Sigmoid colon (tissue), 7 donors: ENCODE measurements around the gene CLCN4. TPM values are rescaled to one million over a fixed set of nuclear protein-coding genes. Genes with fewer than 3 reads are reported as not detected.

Experiments
- DNase-seq: peaks from one replicate; pipeline ENCODE4 v3.0.0-alpha.2; 2019
- H3K27ac ChIP-seq, 4 donors: fragments of 200-600 bp; sonication (generic); one replicate each; pipeline ENCODE4 v1.5.1; 2016 to 2019; ENCODE audit warnings: mild to moderate bottlenecking in 1 of 4
- H3K27me3 ChIP-seq, 3 donors: fragments of 200-600 bp; sonication (generic); one replicate each; pipeline ENCODE4 v1.5.1; 2019; ENCODE audit warnings: mild to moderate bottlenecking in 1 of 3
- H3K36me3 ChIP-seq, 4 donors: fragments of 200-600 bp; sonication (generic); one replicate each; pipeline ENCODE4 v1.5.1; 2016 to 2019
- H3K4me1 ChIP-seq, 4 donors: fragments of 200-600 bp; sonication (generic); one replicate each; pipeline ENCODE4 v1.5.1; 2017 to 2019
- H3K4me3 ChIP-seq, 4 donors: fragments of 200-600 bp; sonication (generic); one replicate each; pipeline ENCODE4 v1.5.1; 2017 to 2019; ENCODE audit warnings: mild to moderate bottlenecking in 2 of 4, moderate library complexity in 1 of 4
- H3K9me3 ChIP-seq, 4 donors: fragments of 200-600 bp in 3 of 4; sonication (generic) in 3 of 4; one replicate each; pipeline versions ENCODE4 v1.5.1 to v1.6.1; 2013 to 2019
- EP300 ChIP-seq, 4 donors: sonication (generic); formaldehyde crosslinking; IDR thresholded peaks; one replicate each; pipeline ENCODE4 v1.6.1; 2017; ENCODE audit warnings: antibody characterized with exemption in 4 of 4
- POLR2A ChIP-seq, 2 donors: fragments of 450-650 bp; IDR thresholded peaks; one replicate each; pipeline ENCODE4 v1.6.1; 2016; ENCODE audit warnings: antibody characterized with exemption in 2 of 2, mild to moderate bottlenecking in 2 of 2, moderate library complexity in 2 of 2
- POLR2AphosphoS5 ChIP-seq, 4 donors: sonication (generic); formaldehyde crosslinking; IDR thresholded peaks; one replicate each; pipeline ENCODE4 v1.6.1; 2017; ENCODE audit warnings: antibody characterized with exemption in 4 of 4
- WGBS, 2 donors: extraction: QIAGEN DNeasy Blood & Tissue Kit; methylation state at CpG; one replicate each; pipeline ENCODE4 v1.1.7; 2013; 5-methylcytosine and 5-hydroxymethylcytosine counted together
- intact Hi-C: fragments of 100-400 bp; cut with DNase I; formaldehyde crosslinking; loops from one replicate; pipeline ENCODE4 v1.15.1; 2023
- polyA plus RNA-seq, 3 donors: library from polyadenylated mRNA; stranded (reverse); fragments of 200-250 nt; gene quantifications; one replicate each; pipeline ENCODE4 v1.2.3, GENCODE V29; 2013
- total RNA-seq, 4 donors: library from RNA; depleted of rRNA; stranded (reverse); fragments of >200 nt; gene quantifications; one replicate each; pipeline ENCODE4 v1.1.0, GENCODE V29; 2016
- TF ChIP-seq, protein P1 (sequence below), 4 experiments: fragments of 450-650 bp in 3 of 4; fragments of 200-600 bp in 1 of 4; IDR thresholded peaks; one replicate each; pipeline ENCODE4 v1.5.1; 2016 to 2019; ENCODE audit warnings: antibody characterized with exemption in 4 of 4, mild to moderate bottlenecking in 3 of 4, moderate library complexity in 2 of 4
- donor health status: healthy with polysubstance abuse.
- donor health status: Bipolar disorder and iron deficiency.
- donor health status: healthy.

CLCN4 gene
- total and polyA plus RNA-seq, 7 donors: under 0.01 to 1.1 (median 0.71) TPM

DNA sequence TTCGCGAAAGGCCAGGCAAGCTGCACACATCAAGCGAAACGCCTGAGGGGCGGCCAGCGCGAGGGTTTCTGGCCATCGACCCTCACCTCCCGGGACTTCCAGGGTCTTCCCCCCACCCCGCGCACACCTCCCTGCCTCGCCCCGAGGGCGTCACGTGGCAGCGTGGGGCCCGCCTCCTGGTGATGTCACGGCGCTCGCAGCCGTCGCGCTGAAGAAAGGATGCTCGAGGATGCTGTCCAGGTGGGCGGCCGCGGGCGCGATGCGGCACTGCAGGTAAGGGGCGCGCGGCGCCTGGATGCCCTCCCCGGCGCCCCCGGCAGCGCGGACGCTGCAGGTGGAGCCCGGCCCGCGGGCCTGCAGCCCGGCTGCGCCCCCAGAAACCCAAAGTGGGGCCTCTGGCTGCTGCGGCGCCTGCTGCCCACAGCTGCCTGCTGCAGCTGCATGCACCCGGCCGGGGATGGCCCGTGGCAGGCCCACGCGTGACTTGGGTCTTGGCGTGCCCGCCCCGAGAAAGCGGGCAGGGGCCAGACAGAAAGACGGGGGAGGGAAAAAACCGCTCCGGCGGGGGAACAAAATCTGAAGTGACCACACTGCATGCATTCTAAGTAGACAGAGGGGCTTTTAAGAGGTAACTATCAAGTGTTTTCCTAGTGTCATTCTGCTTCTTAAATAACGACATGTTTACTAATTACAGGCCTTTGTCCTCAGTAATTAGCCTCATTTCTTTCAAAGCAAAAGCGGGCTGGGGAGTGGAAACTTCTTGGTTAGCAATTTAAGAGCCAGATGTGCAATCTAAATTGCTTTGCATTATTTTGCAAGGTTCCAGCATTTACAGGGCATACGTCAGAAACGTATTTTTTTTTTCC is 1.7 kb downstream of the CLCN4 start:
- Histone ChIP-seq H3K27me3 (peaks cover 0 to 6% (median 0%) of the 10 kb centered on the region in 3 donors), H3K4me1 (peaks cover 0 to 8% (median 5%) of the 10 kb centered on the region in 4 donors), H3K9me3 (no peaks in the 10 kb centered on the region), H3K27ac (no peak overlapping the region), H3K36me3 (no peaks in the 10 kb centered on the region), H3K4me3 (peak overlapping the region in 3 of 4 donors; percentile 11 to 35 (median 16))
- WGBS, 2 donors: 11 to 15% methylated on average over 64 of the region's 64 CpGs
- intact Hi-C loops: no loop called here
- DNase-seq: no peak
- TF ChIP-seq, protein P1, sequence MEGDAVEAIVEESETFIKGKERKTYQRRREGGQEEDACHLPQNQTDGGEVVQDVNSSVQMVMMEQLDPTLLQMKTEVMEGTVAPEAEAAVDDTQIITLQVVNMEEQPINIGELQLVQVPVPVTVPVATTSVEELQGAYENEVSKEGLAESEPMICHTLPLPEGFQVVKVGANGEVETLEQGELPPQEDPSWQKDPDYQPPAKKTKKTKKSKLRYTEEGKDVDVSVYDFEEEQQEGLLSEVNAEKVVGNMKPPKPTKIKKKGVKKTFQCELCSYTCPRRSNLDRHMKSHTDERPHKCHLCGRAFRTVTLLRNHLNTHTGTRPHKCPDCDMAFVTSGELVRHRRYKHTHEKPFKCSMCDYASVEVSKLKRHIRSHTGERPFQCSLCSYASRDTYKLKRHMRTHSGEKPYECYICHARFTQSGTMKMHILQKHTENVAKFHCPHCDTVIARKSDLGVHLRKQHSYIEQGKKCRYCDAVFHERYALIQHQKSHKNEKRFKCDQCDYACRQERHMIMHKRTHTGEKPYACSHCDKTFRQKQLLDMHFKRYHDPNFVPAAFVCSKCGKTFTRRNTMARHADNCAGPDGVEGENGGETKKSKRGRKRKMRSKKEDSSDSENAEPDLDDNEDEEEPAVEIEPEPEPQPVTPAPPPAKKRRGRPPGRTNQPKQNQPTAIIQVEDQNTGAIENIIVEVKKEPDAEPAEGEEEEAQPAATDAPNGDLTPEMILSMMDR (IDR thresholded peaks at IDR 0.05): no peak
- no peak for TF ChIP-seq POLR2A (IDR thresholded peaks at IDR 0.05)
- TF ChIP-seq EP300 (IDR thresholded peaks at IDR 0.05): no peak
- no peak for TF ChIP-seq POLR2AphosphoS5 (IDR thresholded peaks at IDR 0.05)

DNA sequence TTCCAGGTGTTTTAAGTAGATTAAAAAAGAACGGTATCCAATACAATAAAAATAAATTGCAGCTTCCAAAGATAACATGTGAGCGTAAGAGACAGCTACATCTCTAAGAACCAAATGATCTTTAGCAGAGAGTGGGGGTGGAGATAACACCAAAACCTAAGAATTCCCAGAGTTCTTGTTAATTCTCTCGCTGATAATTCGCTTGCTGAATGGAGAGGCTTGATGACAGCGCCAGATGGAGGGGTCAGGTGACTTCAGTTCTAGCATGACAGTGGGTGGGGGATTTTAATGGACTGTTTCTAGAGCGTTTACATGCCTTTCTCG is 2.3 kb downstream of the CLCN4 start:
- peaks cover 0 to 8% (median 5%) of the 10 kb centered on the region in 4 donors for H3K4me1 ChIP-seq
- H3K9me3 ChIP-seq: no peaks in the 10 kb centered on the region
- DNase-seq: no peak
- no peak for TF ChIP-seq POLR2AphosphoS5 (IDR thresholded peaks at IDR 0.05)
- TF ChIP-seq, protein P1 (IDR thresholded peaks at IDR 0.05): no peak
- TF ChIP-seq POLR2A (IDR thresholded peaks at IDR 0.05): no peak
- no peak for TF ChIP-seq EP300 (IDR thresholded peaks at IDR 0.05)
- H3K27me3 ChIP-seq: peaks cover 0 to 6% (median 0%) of the 10 kb centered on the region in 3 donors
- intact Hi-C loops: no loop called here
- no peaks in the 10 kb centered on the region for H3K36me3 ChIP-seq
- H3K4me3 ChIP-seq: no peak overlapping the region
- WGBS, 2 donors: 33 to 57% methylated on average over 7 of the region's 7 CpGs
- no peak overlapping the region for H3K27ac ChIP-seq

DNA sequence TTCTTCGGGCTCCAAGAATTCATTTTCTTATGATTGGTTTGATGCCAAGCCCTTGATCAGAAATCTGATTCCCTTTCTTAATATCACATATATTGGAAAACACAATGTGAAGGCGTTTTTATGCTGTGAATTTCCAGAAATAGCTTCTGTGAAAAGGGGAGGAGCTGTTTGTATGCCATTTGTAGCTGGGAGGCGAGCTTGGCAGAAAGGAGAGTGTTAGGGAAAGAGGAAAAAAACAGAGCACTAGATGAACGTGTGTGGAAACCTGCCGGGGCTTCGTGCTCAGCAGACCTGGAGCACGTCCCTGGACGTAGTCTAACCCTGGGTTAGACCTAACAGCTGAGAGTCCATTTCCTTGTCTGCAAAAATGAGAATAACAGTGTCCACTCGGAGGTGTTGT is 3.4 kb downstream of the CLCN4 start:
- peaks cover 0 to 8% (median 5%) of the 10 kb centered on the region in 4 donors for H3K4me1 ChIP-seq

DNA sequence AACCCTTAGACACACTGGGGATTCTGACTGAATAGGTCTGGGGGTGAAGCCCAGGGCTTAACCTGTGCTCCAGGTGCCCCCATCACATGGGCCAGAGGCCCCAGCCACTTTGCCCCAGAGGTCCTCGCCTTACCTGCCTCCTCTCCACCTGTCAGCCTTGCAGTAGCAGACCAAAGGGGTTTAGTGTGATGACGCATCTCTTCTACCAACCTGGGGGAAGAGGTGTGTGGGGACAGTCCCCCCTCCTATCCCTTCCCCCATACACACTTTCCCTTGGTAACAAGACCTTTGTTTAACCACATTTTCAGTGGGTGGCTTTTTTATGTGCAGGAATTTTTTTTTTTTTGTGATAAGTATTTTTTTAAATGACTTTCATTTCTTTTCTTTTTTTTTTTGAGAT is 6.3 kb downstream of the CLCN4 start:
- Histone ChIP-seq H3K4me1 (peaks cover 0 to 8% (median 5%) of the 10 kb centered on the region in 4 donors), H3K4me3 (no peak overlapping the region), H3K9me3 (no peaks in the 10 kb centered on the region), H3K36me3 (no peaks in the 10 kb centered on the region), H3K27me3 (peaks cover 0 to 6% (median 0%) of the 10 kb centered on the region in 3 donors), H3K27ac (no peak overlapping the region)
- TF ChIP-seq, protein P1 (IDR thresholded peaks at IDR 0.05): no peak
- no peak for TF ChIP-seq POLR2AphosphoS5 (IDR thresholded peaks at IDR 0.05)
- no peak for TF ChIP-seq EP300 (IDR thresholded peaks at IDR 0.05)
- no peak for TF ChIP-seq POLR2A (IDR thresholded peaks at IDR 0.05)
- intact Hi-C loops: no loop called here
- 84 to 89% methylated on average over 2 of the region's 2 CpGs for WGBS, 2 donors
- no peak for DNase-seq

More for the DNA sequence above, 3.4 kb downstream of the CLCN4 start:
- DNase-seq: no peak
- intact Hi-C loops: no loop called here
- H3K36me3 ChIP-seq: no peaks in the 10 kb centered on the region
- no peak for TF ChIP-seq EP300 (IDR thresholded peaks at IDR 0.05)
- TF ChIP-seq, protein P1 (IDR thresholded peaks at IDR 0.05): no peak
- TF ChIP-seq POLR2AphosphoS5 (IDR thresholded peaks at IDR 0.05): no peak
- no peak for TF ChIP-seq POLR2A (IDR thresholded peaks at IDR 0.05)
- H3K4me3 ChIP-seq: no peak overlapping the region
- H3K27ac ChIP-seq: no peak overlapping the region
- WGBS, 2 donors: 86 to 89% methylated on average over 9 of the region's 9 CpGs
- H3K9me3 ChIP-seq: no peaks in the 10 kb centered on the region
- H3K27me3 ChIP-seq: peaks cover 0 to 6% (median 0%) of the 10 kb centered on the region in 3 donors
